HEK293T (cell line): ENCODE measurements around the gene BMPR1B.

Source experiments
- BHLHE40 ChIP-seq: fragments of 450-650 bp; IDR thresholded peaks from 2 replicates; pipeline ENCODE4 v1.6.1; 2016; ENCODE audit warnings: mild to moderate bottlenecking, moderate library complexity, borderline replicate concordance
- FOXA1 ChIP-seq: fragments of 450-650 bp; IDR thresholded peaks from 2 replicates; pipeline ENCODE4 v1.6.1; 2016; ENCODE audit warnings: mild to moderate bottlenecking
- FOXK2 ChIP-seq: fragments of 450-650 bp; IDR thresholded peaks from 2 replicates; pipeline ENCODE4 v1.6.1; 2016; ENCODE audit warnings: mild to moderate bottlenecking
- FOXM1 ChIP-seq: fragments of 450-650 bp; IDR thresholded peaks from 2 replicates; pipeline ENCODE4 v1.6.1; 2017; ENCODE audit warnings: mild to moderate bottlenecking, borderline replicate concordance
- HDGF ChIP-seq: fragments of 450-650 bp; IDR thresholded peaks from 2 replicates; pipeline ENCODE4 v1.6.1; 2017; ENCODE audit warnings: antibody characterized with exemption, borderline replicate concordance
- L3MBTL2 ChIP-seq: fragments of 450-650 bp; conservative IDR thresholded peaks from 2 replicates; pipeline ENCODE4 v1.6.1; 2016; ENCODE audit warnings: mild to moderate bottlenecking
- PKNOX1 ChIP-seq: fragments of 450-650 bp; IDR thresholded peaks from 2 replicates; pipeline ENCODE4 v1.6.1; 2016
- SP1 ChIP-seq: fragments of 450-650 bp; IDR thresholded peaks from 2 replicates; pipeline ENCODE4 v1.6.1; 2017
- SUZ12 ChIP-seq: fragments of 450-650 bp; IDR thresholded peaks from 2 replicates; pipeline ENCODE4 v1.6.1; 2016; ENCODE audit warnings: mild to moderate bottlenecking
- TARDBP ChIP-seq: fragments of 450-650 bp; IDR thresholded peaks from 2 replicates; pipeline ENCODE4 v1.6.1; 2016

GRCh38 chr4:94929696-94930095, 171.9 kb downstream of the BMPR1B start:
- TF ChIP-seq BHLHE40 (no peak), FOXK2 (no peak), HDGF (no peak), SUZ12 (no peak), PKNOX1 (no peak), L3MBTL2 (no peak), SP1 (no peak), TARDBP (no peak), FOXA1 (no peak), FOXM1 (no peak)
